Fibroblast of skin of left biceps (primary cell): ENCODE measurements around the gene LCNL1.

Experiments used
- DNase-seq, 2 experiments: peaks; one replicate each; pipeline ENCODE4 v3.0.0-alpha.2; 2013; ENCODE audit warnings: low read depth in 2 of 2

The LCNL1 gene

GRCh38 chr9:136947028-136947891 is 35.5 kb upstream of the LCNL1 start:
- DNase-seq, result no peak

GRCh38 chr9:136947955-136948510 is 34.8 kb upstream of the LCNL1 start:
- DNase-seq, result no peak

- no peak for DNase-seq
Observed at GRCh38 chr9:136949239-136949816, 33.5 kb upstream of the LCNL1 start.

- DNase-seq, result peak; percentile 30 to 35
Observed at GRCh38 chr9:136949817-136950655, 32.8 kb upstream of the LCNL1 start.

GRCh38 chr9:136950656-136951276 is 32.0 kb upstream of the LCNL1 start:
- DNase-seq, result no peak

GRCh38 chr9:136951541-136952320 is 31.1 kb upstream of the LCNL1 start, which contains the start of gene LCN12:
TSS of gene LCN12 (plus strand) at chr9:136952273. CDS start at chr9:136952328, 55 bp downstream.
- DNase-seq, result no peak

GRCh38 chr9:136952321-136952850 is 30.4 kb upstream of the LCNL1 start:
- no peak for DNase-seq

GRCh38 chr9:136952876-136953770 is 29.7 kb upstream of the LCNL1 start:
- no peak for DNase-seq

GRCh38 chr9:136953771-136954269 is 29.0 kb upstream of the LCNL1 start:
- no peak for DNase-seq

GRCh38 chr9:136954270-136955083 is 28.3 kb upstream of the LCNL1 start:
- DNase-seq, result no peak

GRCh38 chr9:136955202-136955942 is 27.4 kb upstream of the LCNL1 start:
- no peak for DNase-seq

- DNase-seq, result no peak
Observed at GRCh38 chr9:136955943-136956335, 26.9 kb upstream of the LCNL1 start.

- no peak for DNase-seq
Observed at GRCh38 chr9:136956604-136957003, 26.2 kb upstream of the LCNL1 start.

- no peak for DNase-seq
Observed at GRCh38 chr9:136957461-136957860, 25.3 kb upstream of the LCNL1 start.

- no peak for DNase-seq
Observed at GRCh38 chr9:136957901-136958300, 24.9 kb upstream of the LCNL1 start.

GRCh38 chr9:136958473-136958872 is 24.3 kb upstream of the LCNL1 start:
- no peak for DNase-seq
